Retina (tissue), 1 donor: ENCODE measurements around the gene TCF19.
"Not testable (repeated sequence)": the region's sequence is repeated elsewhere in the genome, so short reads cannot be mapped to it uniquely, and the experiment has no call there.

ENCODE experiments used
- DNase-seq: peaks from one replicate; pipeline ENCODE4 v3.0.0-alpha.2; 2016

TCF19 gene

GRCh38 chr6:31162463-31163165, 4.2 kb downstream of the TCF19 start:
- no peak for DNase-seq

- DNase-seq = no peak
Measured at GRCh38 chr6:31163922-31164321, 5.5 kb downstream of the TCF19 start.

- DNase-seq = not testable (repeated sequence)
Measured at GRCh38 chr6:31164475-31165063, 6.2 kb downstream of the TCF19 start.

- not testable (repeated sequence) for DNase-seq
Measured at GRCh38 chr6:31165064-31165832, 6.9 kb downstream of the TCF19 start.

GRCh38 chr6:31165986-31166385, 7.6 kb downstream of the TCF19 start:
- DNase-seq = no peak

GRCh38 chr6:31168606-31169005, 10.2 kb downstream of the TCF19 start:
- no peak for DNase-seq

- no peak for DNase-seq
Measured at GRCh38 chr6:31169123-31169857, 10.9 kb downstream of the TCF19 start.

GRCh38 chr6:31169858-31170599, 11.6 kb downstream of the TCF19 start:
- not testable (repeated sequence) for DNase-seq

GRCh38 chr6:31170600-31170881, 12.2 kb downstream of the TCF19 start, which contains the start of gene POU5F1:
TSS of gene POU5F1 (minus strand) at chr6:31170682. CDS start at chr6:31170620, 62 bp downstream.
- no peak for DNase-seq

GRCh38 chr6:31170987-31171671, 12.7 kb downstream of the TCF19 start:
- no peak for DNase-seq

- no peak for DNase-seq
Measured at GRCh38 chr6:31171931-31172905, 13.8 kb downstream of the TCF19 start.

- no peak for DNase-seq
Measured at GRCh38 chr6:31172973-31173384, 14.6 kb downstream of the TCF19 start.

GRCh38 chr6:31173406-31173805, 15.0 kb downstream of the TCF19 start:
- no peak for DNase-seq

- DNase-seq = no peak
Measured at GRCh38 chr6:31174378-31174777, 16.0 kb downstream of the TCF19 start.

- no peak for DNase-seq
Measured at GRCh38 chr6:31175971-31176370, 17.6 kb downstream of the TCF19 start.

- no peak for DNase-seq
Measured at GRCh38 chr6:31178143-31179041, 20.0 kb downstream of the TCF19 start.

GRCh38 chr6:31179042-31179386, 20.6 kb downstream of the TCF19 start:
- no peak for DNase-seq

- no peak for DNase-seq
Measured at GRCh38 chr6:31179896-31180295, 21.5 kb downstream of the TCF19 start.

GRCh38 chr6:31180500-31180899, 22.1 kb downstream of the TCF19 start:
- DNase-seq = peak; percentile 37

- not testable (repeated sequence) for DNase-seq
Measured at GRCh38 chr6:31183287-31183686, 24.9 kb downstream of the TCF19 start.
